ENCODE results near the gene RAD52. TPM values are rescaled to one million over a fixed set of nuclear protein-coding genes. Genes with fewer than 3 reads are reported as not detected.

Gene RAD52
- total RNA-seq, 4 donors from 2014 or later: 6.0 to 28.4 (median 14.3) TPM

DNA sequence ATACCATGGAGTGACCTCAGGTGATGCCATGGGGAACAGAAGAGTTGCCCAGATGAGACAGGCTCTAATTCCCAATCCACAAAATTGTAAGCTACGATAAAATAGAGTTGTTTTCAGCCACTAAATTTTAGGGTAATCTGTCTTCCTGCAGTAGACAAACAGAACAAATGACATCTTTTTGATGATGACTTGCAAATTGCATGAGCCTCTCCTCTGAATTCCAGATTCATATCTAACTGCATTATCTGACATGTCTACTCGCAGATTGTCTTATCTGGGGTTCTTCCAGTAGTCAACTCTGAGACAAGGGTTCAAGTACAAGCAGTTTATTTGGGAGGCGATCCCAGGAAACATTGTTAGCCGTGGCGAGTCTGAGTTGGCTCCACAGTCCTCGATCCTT is 27.1 kb upstream of the RAD52 start:
- DNase-seq (ENCODE audit: low spot score in 2 of 2): no peak
- no peaks in the 10 kb centered on the region for H3K36me3 ChIP-seq
- WGBS: 79% methylated on average over 6 of the region's 6 CpGs
- no peaks in the 10 kb centered on the region for H3K4me1 ChIP-seq
- H3K4me3 ChIP-seq: no peak overlapping the region
- no peaks in the 10 kb centered on the region for H3K27me3 ChIP-seq
- TF ChIP-seq POLR2AphosphoS5 (IDR thresholded peaks at IDR 0.05) (no peak), EP300 (IDR thresholded peaks at IDR 0.05) (no peak), POLR2A (IDR thresholded peaks at IDR 0.05) (no peak), CTCF (IDR thresholded peaks at IDR 0.05) (no peak)
- no peak overlapping the region for H3K27ac ChIP-seq
- no peaks in the 10 kb centered on the region for H3K9me3 ChIP-seq

DNA sequence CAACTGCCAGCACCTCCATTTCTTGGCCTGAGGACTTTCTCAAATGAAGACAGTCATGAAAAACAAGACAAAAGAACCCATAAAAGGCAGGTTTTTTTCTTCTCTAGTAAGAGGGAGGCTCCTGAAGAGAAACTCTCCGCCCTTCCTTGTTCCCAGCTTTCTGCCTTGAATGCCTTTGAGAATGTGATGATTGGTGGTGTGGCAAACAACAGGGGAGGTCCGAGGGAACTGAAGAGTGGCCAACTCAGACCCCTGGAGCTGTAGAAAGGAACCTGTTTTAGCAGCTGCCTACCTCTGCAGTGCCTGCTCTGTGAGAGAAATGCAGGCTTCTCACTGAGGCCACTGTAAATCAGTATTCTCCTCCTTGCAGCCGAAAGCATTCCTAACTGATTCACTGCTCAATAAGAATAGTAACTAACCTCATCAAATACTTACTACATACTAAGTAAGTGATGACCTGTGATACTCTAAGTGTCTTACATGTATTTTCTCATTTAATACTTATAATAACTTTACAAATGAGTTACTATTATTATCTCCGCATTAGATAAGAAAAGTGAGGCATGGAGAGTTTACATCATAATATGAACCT is 24.9 kb upstream of the RAD52 start:
- DNase-seq (ENCODE audit: low spot score in 2 of 2): no peak
- no peaks in the 10 kb centered on the region for H3K27me3 ChIP-seq
- no peak overlapping the region for H3K4me3 ChIP-seq
- WGBS: 88% methylated on average over 4 of the region's 4 CpGs
- H3K27ac ChIP-seq: no peak overlapping the region
- H3K9me3 ChIP-seq: no peaks in the 10 kb centered on the region
- H3K36me3 ChIP-seq: no peaks in the 10 kb centered on the region
- no peak for TF ChIP-seq POLR2AphosphoS5 (IDR thresholded peaks at IDR 0.05)
- no peaks in the 10 kb centered on the region for H3K4me1 ChIP-seq

GRCh38 chr12:971991-972390 is 22.5 kb upstream of the RAD52 start:
- H3K4me3 ChIP-seq: no peak overlapping the region
- H3K4me1 ChIP-seq: no peaks in the 10 kb centered on the region
- H3K9me3 ChIP-seq: no peaks in the 10 kb centered on the region
- no peak overlapping the region for H3K27ac ChIP-seq
- WGBS: 93% methylated on average over 4 of the region's 4 CpGs
- no peaks in the 10 kb centered on the region for H3K36me3 ChIP-seq
- no peak for DNase-seq (ENCODE audit: low spot score in 2 of 2)
- TF ChIP-seq POLR2AphosphoS5 (IDR thresholded peaks at IDR 0.05) (no peak), CTCF (IDR thresholded peaks at IDR 0.05) (no peak), POLR2A (IDR thresholded peaks at IDR 0.05) (no peak), EP300 (IDR thresholded peaks at IDR 0.05) (no peak)
- no peaks in the 10 kb centered on the region for H3K27me3 ChIP-seq

DNA sequence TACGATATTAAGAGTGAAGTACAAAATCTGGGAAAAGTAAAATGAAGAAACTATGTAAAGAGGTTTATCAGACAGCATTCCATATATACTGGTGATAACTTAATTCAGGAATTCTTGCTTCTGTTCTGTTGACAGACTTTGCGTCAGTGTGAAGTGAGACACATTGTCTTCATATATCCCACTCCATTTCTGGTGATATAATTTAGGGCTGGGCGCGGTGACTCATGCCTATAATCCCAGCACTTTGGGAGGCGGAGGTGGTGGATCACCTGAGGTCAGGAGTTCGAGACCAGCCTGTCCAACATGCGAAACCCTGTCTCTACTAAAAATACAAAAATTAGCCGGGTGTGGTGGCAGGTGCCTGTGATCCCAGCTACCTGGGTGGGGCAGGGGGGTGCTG is 20.3 kb upstream of the RAD52 start:
- H3K4me1 ChIP-seq: no peaks in the 10 kb centered on the region

GRCh38 chr12:968545-968944 is 19.1 kb upstream of the RAD52 start:
- Histone ChIP-seq H3K36me3 (no peaks in the 10 kb centered on the region), H3K4me3 (no peak overlapping the region), H3K27me3 (no peaks in the 10 kb centered on the region), H3K9me3 (no peaks in the 10 kb centered on the region), H3K27ac (no peak overlapping the region), H3K4me1 (no peaks in the 10 kb centered on the region)
- TF ChIP-seq POLR2AphosphoS5 (IDR thresholded peaks at IDR 0.05) (no peak), EP300 (IDR thresholded peaks at IDR 0.05) (no peak), POLR2A (IDR thresholded peaks at IDR 0.05) (no peak)
- WGBS: 89% methylated on average over 4 of the region's 4 CpGs
- DNase-seq (ENCODE audit: low spot score in 2 of 2): no peak

More for the DNA sequence above, 20.3 kb upstream of the RAD52 start:
- Histone ChIP-seq H3K27ac (no peak overlapping the region), H3K36me3 (no peaks in the 10 kb centered on the region), H3K4me3 (no peak overlapping the region), H3K27me3 (no peaks in the 10 kb centered on the region), H3K9me3 (no peaks in the 10 kb centered on the region)
- 86% methylated on average over 8 of the region's 8 CpGs for WGBS
- no peak for DNase-seq (ENCODE audit: low spot score in 2 of 2)
- TF ChIP-seq POLR2AphosphoS5 (IDR thresholded peaks at IDR 0.05) (no peak), CTCF (IDR thresholded peaks at IDR 0.05) (no peak), POLR2A (IDR thresholded peaks at IDR 0.05) (no peak), EP300 (IDR thresholded peaks at IDR 0.05) (no peak)

GRCh38 chr12:967641-968040 is 18.1 kb upstream of the RAD52 start:
- Histone ChIP-seq H3K27ac (no peak overlapping the region), H3K9me3 (no peaks in the 10 kb centered on the region), H3K27me3 (no peaks in the 10 kb centered on the region), H3K4me3 (no peak overlapping the region), H3K36me3 (no peaks in the 10 kb centered on the region), H3K4me1 (no peaks in the 10 kb centered on the region)
- TF ChIP-seq POLR2AphosphoS5 (IDR thresholded peaks at IDR 0.05): no peak
- TF ChIP-seq EP300 (IDR thresholded peaks at IDR 0.05): no peak
- TF ChIP-seq CTCF (IDR thresholded peaks at IDR 0.05): no peak
- TF ChIP-seq POLR2A (IDR thresholded peaks at IDR 0.05): no peak
- WGBS: 89% methylated on average over 9 of the region's 9 CpGs
- no peak for DNase-seq (ENCODE audit: low spot score in 2 of 2)

All from suprapubic skin (tissue), 4 donors.